HG03139 (cell line): ENCODE measurements around the gene HIVEP1.

ENCODE experiments used
- ATAC-seq: cut with Tn5 transposase; IDR thresholded peaks from one replicate; pipeline ENCODE4 v1.9.1; 2021; ENCODE audit not compliant: unreplicated experiment

The HIVEP1 gene

GRCh38 chr6:12012038-12012557, at the start of gene HIVEP1:
HIVEP1 (plus strand) TSS chr6:12012312; CDS start chr6:12015629, 3,317 bp downstream.
- no peak for ATAC-seq

GRCh38 chr6:11963756-11964500, 48.2 kb upstream of the HIVEP1 start:
- ATAC-seq, result no peak

DNA sequence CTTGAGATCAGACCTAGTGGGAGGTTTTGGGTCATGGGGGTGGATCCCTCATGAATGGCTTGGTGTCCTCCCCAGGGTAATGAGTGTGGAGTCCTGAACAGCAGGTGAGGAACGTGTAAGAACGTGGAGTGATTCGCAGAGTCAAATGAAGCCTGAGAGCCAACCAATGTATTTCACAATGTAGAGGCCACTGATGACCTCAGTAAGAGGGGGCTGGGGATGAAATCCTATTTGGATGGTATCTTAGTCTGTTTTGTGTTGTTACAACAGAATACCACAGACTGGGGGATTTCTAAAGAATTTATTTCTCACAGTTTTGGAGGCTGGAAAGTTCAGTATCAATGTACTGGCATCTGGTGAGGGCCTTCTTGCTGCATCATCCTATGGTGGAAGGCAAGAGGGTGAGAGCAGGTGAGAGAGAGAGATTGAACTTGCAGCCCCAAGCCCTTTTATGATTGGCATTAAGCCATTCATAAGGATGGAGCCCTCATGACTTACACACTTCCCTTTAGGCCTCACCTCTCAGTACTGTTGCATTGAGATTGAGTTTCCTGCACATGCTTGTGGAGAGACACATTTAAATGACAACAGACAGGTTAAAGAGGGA, 47.3 kb upstream of the HIVEP1 start:
- ATAC-seq, result no peak

GRCh38 chr6:11965499-11965898, 46.6 kb upstream of the HIVEP1 start:
- ATAC-seq, result no peak

DNA sequence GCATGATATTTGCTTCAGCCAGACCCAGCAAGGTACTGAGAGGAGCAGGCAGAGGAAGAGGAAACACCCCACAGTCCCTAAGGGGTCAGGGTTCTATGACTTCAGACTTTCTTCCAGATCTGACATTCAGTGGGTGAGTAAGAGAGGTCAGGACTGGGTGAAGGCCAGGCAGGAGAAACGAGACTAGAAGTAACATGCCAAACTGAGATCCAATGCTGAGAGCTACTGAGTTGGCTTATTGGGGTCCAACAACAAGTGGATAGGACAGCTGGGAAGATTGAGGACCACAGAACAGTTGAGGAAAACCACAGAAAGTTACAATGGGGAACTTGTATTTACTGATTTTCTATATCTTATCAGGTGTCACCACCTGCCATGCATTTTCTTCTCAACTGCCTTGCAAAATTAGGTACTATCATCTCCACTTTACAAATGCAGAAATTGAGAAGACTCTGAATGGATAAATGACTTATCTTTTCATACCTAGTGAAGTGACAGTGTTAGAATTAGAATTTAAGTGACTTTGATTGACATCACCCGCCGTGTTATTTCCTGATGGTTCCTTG, 43.8 kb upstream of the HIVEP1 start:
- ATAC-seq, result peak; percentile 81

DNA sequence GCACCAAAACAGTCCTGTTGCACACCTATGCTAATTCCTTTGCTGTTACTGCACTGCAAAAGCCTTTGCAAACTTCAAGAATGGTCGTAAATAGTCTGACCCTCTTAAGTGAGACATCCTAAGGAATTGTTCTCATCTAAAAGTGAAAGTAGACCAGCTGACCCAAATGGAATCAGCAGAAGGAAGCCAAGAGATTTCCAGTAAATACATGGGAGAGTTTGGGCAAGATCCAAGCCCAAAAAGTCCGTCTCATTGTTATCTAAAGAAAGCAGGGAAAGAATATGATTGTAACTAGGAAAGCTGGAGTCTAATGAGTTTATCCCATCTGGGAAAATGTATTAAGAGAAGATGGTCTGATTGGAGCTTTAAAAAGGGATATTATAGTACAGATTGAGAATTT, 43.0 kb upstream of the HIVEP1 start:
- ATAC-seq, result no peak

DNA sequence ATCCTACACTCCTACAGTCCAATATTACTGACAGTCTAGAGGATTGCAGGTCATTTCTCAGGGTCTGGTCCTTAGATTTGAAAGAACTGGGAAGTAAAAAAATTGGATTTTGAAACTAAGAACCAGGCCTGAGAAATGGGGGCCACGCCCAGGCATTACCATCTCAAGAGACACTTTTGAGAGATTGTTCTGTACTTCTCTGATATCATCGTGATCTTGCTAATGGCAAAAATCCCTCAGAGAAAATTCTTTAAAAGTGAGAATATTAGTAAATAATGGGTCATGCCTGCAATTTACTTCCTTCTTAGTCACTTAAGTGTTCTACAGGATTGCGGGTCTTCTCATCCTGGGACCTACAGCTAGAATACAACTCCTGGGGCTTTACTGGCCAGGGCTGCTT, 42.0 kb upstream of the HIVEP1 start:
- ATAC-seq, result no peak

GRCh38 chr6:11971154-11971553, 41.0 kb upstream of the HIVEP1 start:
- ATAC-seq, result no peak

DNA sequence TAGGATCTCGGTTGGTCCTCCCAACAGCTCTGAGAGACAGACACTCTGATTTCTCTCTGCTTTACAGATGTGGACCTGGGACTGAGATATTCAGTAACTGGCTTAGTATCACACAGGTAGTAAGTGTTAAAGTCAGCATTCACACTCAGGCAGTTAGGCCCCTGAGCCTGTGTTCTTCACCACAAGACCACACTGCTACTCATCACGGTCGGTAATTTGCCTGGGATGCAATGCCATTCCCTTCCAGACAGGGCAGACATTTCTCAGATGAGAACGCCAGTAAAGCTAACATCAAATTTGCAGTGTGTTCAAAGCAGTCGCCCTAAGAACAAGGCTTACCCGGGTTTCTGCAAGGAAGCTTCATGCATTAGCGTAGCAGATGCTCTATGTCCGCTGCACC, 39.8 kb upstream of the HIVEP1 start:
- ATAC-seq, result no peak

DNA sequence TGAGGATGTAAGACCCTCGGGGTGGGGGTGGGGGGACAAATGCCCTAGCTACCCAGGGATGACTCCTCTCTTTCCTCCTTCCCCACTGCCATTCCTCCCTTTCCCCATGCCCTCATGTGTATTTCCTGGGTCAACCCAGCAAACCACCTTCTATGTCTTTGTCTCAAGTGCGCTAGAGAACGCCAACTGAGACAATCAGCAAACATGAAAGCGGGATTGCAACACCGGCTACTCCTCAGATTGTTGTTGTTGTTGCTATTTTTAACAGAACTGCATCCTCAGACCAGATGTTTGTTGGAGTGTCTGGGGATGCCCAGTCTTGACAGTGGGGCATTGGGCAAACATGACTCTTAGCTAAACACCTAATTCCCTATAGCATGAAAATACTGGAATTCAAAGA, 39.3 kb upstream of the HIVEP1 start:
- ATAC-seq, result no peak

- no peak for ATAC-seq
Observed at GRCh38 chr6:11973238-11973637, 38.9 kb upstream of the HIVEP1 start.

DNA sequence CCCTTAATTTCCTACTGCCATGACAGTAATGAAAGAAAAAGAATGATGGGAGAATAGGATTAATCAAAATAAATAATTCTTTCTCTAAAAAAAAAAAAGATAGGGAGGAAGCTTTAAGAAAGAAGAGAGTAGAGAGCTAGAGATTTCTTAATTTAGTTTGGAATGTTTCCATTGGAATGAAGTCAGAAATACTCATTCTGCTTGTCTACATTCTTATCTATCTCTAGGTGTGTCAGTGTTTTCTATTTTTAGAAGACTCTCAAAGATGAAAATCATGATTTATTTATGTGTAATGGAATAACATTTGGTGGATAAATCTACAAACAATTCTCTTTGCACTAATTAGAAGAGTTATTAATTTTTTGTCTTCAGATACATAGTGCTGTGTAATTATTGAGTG, 38.0 kb upstream of the HIVEP1 start:
- no peak for ATAC-seq

GRCh38 chr6:11975353-11975977, 36.6 kb upstream of the HIVEP1 start:
- peak; percentile 90 for ATAC-seq

DNA sequence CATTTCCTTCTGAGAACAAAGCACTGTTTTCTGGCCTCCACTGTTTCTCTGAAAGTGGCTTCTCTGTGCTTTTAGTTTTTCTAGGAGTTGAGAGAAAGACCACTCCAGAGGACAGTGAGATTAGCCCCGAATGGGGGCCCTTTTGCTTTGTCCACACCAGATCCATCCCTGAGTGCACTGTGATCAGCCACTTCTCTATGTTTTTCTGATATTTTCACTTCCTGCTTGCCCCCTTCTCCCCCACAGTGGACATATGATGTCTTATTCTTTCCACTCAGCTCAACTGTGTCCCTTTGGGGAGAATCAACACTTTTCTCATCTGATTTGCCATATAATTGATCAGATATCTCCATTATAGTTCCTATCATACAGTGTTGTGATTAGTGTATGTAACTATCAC, 35.6 kb upstream of the HIVEP1 start:
- no peak for ATAC-seq

DNA sequence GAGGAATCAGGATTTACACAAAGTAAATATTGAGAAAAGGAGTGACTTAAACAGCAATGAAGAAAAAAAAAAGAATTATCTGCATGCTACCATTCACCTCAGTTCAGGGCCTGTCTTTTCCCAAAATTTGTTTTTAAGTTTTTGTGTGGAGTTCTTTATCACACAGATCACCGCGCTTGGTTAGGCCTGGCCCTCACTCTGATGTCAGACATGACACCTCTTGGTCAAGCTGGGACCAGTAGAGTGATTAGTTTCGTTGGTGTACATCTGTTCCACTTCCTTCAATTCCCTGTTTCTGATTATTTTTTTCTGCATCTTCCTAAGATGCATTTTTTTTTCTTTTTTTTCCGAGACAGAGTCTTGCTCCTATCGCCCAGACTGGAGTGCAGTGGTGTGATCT, 34.9 kb upstream of the HIVEP1 start:
- ATAC-seq, result no peak

GRCh38 chr6:11977738-11978137, 34.4 kb upstream of the HIVEP1 start:
- no peak for ATAC-seq

- ATAC-seq, result no peak
Observed at GRCh38 chr6:11978169-11978987, 33.7 kb upstream of the HIVEP1 start.

DNA sequence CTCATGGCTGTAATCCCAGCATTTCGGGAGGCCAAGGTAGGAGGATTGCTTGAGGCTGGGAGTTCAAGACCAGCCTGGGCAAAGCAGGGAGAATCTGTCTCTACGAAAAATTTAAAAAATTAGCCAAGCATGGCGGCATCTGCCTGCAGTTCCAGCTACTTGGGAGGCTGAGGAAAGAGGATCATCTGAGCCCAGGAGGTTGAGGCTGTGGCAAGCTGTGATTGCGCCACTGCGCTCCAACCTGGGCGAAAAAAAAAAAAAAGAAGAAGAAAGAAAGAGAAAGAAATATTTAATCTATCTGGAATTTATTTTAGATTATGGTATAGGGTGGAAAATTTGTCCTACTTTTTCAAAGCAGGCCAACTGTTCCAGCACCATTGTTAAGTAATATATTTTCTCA, 32.2 kb upstream of the HIVEP1 start:
- no peak for ATAC-seq

GRCh38 chr6:11983306-11983705, 28.8 kb upstream of the HIVEP1 start:
- no peak for ATAC-seq

GRCh38 chr6:11987386-11987785, 24.7 kb upstream of the HIVEP1 start:
- no peak for ATAC-seq

DNA sequence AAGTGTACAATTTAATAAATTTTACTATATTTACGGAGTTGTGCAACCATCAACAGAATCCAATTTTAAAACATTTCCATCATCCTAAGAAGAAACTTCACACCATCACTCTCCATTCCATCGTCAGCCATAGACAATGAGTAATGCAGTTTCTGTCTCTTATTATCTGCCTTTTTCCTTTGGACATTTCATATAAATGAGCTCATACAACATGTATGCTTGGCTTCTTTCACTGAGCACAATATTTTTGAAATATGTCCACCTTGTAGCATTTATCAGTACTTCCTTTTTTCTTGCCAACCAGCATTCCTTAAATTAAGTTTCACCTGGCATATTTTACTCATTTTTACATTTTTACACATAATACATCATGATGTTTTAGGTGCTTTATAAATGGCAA, 22.7 kb upstream of the HIVEP1 start:
- no peak for ATAC-seq
